NCI-H510A (cell line): ENCODE measurements around the gene CD2.
A peak's percentile ranks its signal among the peaks of the same experiment; 100 is the strongest.

Experiments used
- DNase-seq: peaks from one replicate; lab custom pipeline; 2025; lab: John Stamatoyannopoulos, UW

Gene CD2, protein sequence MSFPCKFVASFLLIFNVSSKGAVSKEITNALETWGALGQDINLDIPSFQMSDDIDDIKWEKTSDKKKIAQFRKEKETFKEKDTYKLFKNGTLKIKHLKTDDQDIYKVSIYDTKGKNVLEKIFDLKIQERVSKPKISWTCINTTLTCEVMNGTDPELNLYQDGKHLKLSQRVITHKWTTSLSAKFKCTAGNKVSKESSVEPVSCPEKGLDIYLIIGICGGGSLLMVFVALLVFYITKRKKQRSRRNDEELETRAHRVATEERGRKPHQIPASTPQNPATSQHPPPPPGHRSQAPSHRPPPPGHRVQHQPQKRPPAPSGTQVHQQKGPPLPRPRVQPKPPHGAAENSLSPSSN

GRCh38 chr1:116754198-116754977, at the start of gene CD2:
TSS of gene CD2 (plus strand) at chr1:116754430. CDS start at chr1:116754493, 63 bp downstream.
- no peak for DNase-seq

- no peak for DNase-seq
Measured at GRCh38 chr1:116706123-116706522, 48.1 kb upstream of the CD2 start.

GRCh38 chr1:116706841-116707240, 47.4 kb upstream of the CD2 start:
- DNase-seq = no peak

- DNase-seq = no peak
Measured at GRCh38 chr1:116708255-116708900, 45.9 kb upstream of the CD2 start.

DNA sequence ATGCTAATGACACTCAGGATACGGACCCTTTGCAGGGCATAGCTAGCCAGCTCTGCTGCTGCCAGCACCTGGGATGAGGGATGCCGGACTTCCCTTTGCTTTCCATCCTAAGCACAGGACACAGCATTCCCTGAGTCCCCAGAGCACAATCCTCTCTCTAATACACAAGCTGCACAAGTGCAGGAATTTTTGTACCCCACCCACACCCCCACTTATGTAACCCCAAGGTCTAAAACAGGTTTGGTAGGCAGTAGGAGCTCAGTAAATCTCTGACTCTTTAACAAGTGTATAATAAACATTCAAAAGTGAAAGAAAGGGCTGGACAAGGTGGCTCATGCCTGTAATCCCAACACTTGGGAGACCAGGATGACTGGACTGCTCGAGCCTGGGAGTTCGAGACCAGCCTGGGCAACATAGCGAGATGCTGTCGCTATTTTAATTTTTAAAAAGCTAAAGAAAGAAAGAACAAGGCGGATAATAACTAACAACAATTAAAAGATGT, 44.5 kb upstream of the CD2 start:
- no peak for DNase-seq

- peak; percentile 72 for DNase-seq
Measured at GRCh38 chr1:116710420-116711262, 43.6 kb upstream of the CD2 start.

GRCh38 chr1:116711263-116711840, 42.9 kb upstream of the CD2 start:
- peak; percentile 49 for DNase-seq

DNA sequence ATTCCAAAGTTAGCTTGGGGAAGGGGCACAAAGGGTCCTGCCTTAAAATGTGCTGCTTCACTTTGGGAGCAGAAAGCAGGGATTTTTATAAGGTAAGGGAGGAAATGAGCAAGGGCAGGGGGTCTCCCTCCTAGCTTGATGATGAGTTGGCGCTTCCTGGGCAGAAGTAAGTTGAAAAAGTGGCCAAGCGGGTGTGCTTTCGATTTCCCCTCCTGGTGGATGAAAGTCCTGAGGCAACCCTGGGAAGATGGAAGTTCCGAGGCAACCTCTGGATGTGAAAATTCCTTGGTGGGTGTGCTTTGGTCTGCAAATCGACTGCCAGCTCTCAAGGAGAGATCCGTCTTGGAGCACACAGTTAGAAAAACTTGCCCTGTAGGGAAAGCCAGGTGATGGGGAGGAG, 41.7 kb upstream of the CD2 start:
- no peak for DNase-seq

DNA sequence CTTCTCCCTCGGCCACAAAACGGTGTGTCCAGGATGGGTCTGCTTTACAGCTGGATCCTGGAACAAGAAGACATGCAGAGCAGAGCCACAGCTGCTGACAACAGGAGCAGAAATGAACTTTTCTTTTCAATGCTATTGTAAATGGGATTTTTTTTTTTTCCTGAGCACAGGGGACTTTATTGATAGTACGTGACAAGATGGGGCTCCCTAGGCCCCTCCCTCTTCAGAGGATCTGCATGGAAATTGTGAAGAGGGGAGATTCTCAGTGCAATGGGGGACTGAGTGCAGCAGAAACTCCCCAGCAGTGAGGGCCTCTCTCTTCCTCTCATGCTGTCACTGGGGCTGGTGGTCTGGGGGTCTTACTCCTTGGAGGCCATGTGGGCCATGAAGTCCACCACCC, 40.8 kb upstream of the CD2 start:
- no peak for DNase-seq

DNA sequence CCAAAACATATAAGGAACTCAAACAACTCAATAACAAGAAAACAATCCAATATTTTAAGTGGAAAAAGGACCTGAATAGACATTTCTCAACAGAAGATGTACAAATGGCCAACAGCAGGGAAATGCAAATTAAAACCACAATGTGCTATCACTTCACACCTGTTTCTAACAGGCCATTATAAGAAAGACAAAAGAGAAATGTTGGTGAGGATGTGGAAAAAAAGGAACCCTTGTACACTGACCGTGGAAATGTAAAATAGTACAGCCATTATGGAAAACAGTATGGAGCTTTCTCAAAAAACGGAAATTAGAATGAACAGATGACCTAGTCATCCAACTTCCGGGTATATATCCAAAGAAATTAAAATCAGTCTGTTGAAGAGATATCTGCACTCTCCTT, 37.8 kb upstream of the CD2 start:
- no peak for DNase-seq

DNA sequence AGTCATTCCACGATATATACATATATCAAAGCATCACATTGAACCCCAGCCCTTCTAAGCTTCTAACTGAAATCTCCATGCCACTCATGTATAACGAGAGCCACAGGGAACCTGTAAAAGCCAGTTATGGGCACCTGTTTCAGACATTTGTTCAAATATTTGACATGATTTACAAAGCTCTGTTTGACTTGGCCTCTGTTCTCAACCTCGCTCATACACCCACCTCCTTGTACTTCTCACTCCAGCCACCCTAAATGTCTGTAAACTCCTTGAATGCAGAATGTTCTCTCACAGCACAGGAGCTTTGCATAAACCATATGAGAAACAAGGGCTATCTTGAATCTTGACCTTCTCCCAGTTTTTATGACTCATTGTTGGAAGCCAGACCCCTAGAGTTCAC, 36.9 kb upstream of the CD2 start:
- no peak for DNase-seq

DNA sequence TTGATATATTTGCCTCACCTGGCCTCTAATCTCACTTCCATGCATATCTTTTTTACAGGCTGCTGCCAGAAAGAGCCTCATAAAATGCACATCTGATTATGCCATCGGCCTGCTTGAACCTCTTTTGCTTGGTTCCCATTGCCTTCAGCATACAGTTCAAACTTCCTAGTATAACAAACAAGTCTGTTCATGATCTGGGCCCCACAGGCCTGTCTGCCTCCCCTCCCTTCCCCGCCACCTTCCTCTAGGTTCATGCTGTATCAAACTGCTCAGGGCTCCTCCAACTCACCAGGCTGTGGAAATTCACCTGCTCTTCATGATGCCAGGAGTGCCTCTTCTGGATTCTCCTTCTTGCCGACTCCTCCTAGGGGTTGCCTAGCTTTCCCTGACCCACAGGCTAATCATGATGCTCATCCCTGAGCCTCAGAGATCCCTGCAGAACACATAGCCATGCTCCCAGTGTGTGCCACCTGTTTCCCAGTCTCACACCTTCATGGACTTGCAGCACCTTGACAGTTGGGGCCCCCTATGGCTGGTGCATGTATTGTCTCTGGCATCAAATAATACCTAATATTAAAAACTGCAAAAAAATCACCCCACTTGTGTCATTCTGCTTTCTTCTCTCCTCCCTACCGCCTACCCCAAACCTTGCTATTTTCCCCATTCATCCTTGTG, 33.7 kb upstream of the CD2 start:
- no peak for DNase-seq

DNA sequence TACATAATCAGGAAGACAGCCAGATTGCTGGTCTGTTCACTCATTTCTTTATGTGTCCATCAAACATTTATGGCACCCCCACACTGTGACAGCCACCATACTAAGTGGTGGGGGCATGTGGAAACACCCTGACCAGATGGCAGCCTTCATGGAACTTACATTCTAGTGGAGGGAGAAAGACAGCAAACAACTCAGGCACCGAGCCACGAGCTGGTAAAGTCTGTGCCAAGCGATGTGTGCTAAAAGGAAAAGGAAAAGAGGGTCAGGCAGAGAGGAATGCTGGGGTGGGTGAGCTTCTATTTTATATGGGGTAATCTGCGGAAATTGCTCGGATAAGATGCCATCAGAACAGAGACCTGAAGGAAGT, 33.2 kb upstream of the CD2 start:
- no peak for DNase-seq

DNA sequence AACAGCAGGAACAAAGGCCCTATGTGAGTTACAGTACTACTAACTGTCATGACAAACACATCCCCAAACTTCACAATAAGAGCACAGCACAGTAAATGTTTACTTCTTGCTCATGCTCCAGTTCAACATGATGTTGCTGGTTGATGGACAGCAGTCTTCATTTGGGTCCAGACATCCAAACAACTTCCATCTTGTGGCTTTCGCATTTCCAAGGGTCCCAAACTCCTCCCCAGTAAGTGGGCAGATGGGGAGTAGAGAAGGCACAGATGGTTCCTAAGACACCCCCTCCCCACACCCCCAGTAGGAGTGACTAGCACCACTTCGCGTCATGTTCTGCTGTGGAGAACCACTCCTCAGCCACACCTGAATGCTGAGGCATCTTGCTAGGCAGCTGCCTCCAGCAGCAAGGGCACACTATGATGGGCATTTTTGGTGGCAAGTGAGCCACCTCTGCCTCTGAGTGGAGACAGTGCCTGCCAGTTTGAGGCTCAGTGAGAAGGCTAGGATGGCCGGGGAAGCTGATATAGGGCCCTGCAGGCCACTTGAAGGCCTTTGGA, 32.7 kb upstream of the CD2 start:
- DNase-seq = no peak

- DNase-seq = no peak
Measured at GRCh38 chr1:116722016-116722838, 32.0 kb upstream of the CD2 start.

DNA sequence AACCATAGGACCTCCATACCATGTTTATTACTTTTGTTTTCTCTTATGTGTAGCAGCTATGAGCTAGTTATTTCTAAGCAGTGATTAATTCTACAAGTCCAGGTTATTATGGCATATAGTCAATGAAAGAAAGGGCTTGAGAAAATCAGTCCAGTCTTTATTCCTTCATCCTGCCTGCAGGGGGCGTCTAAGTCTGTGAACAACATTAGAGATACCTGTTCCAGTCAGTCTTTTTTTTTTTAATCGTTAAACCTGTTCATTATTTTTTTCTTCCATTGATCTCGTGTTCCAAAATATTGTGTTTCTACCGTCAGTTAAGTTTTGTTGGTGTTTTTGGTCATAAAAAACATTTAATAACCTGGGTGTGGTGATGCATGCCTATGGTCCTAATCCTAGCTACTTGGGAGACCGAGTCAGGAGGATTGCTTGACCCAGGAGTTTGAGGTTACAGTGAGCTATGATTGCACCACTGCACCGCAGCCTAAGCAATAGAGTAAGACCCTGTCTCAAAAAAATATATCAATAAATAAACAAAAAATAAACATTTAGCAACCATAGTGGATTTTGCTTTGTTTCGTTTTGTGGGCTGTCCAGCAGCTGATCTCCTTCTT, 29.4 kb upstream of the CD2 start:
- peak; percentile 51 for DNase-seq

DNA sequence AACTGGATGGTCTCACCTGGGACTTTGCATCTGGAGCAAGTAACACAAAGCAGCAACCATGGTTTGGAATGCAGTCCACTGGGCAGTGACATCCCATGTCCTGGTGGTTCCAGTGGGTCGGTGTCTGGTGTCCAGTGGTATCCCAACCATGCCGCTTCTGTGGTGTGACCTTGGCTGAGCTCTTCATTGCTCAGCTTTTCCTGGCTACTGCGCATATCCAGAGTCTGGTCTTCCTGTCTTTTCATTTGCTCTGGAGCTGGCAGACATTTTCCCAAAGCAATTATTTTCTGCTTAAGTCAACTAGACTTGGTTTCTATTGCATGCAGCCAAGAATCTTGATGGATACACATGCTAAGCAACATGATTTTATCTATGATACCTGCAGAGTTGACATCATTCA, 28.4 kb upstream of the CD2 start:
- no peak for DNase-seq

DNA sequence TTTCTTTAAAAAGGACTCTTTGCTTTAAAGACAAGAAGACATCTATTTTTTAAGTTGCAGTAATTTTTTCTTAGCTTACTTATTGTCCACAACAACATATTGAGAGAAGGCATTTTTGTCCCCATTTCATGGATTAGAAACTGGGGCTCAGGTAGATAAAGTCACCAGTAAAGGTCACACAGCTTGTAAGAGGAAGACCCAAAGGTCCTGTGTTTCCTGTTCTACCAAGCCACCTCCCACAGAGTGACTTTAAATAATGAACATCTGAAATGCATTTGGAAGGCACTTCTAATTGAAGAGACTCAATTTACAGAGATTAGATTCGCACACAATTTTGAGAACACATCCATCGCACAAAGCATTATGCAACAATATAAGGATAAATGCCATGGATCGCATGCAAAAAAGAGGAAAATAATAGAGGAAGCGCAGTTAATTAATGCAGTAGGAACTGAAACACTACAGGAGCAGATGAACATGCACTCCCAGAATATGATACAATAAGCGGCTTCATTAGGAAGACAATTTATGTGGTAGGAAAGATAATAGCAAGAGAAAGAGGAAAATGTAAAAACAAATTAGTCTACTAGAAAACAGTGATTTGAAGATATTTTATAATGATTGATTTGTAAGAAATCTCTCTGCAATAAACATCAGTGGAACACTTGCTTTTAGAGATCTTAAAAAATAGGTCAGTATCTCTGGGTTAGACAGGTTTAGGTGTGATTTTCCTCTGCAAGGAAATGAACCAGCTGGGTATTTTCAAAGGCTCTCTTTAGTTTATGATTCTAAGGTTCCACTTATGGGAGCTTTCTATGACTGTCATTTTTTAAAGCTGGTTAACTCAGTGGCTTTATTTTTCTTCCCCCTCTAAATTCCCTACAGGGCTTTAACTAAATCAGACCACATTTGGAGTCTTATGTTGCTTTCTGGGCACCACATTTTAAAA, 27.1 kb upstream of the CD2 start:
- DNase-seq = no peak
